GM20431 (cell line): ENCODE data around the gene ZFAND6.

Experiments
- in situ Hi-C: fragments of 300-500 bp; cut with MseI, MboI; formaldehyde crosslinking; loops from one replicate; pipeline ENCODE4 v1.15.0; 2020; ENCODE audit warnings: low sequenced_read_pairs; ENCODE audit not compliant: unreplicated experiment

The ZFAND6 gene

GRCh38 chr15:80161468-80162016 is 102.1 kb downstream of the ZFAND6 start:
- in situ Hi-C loops, result no loop called here

DNA sequence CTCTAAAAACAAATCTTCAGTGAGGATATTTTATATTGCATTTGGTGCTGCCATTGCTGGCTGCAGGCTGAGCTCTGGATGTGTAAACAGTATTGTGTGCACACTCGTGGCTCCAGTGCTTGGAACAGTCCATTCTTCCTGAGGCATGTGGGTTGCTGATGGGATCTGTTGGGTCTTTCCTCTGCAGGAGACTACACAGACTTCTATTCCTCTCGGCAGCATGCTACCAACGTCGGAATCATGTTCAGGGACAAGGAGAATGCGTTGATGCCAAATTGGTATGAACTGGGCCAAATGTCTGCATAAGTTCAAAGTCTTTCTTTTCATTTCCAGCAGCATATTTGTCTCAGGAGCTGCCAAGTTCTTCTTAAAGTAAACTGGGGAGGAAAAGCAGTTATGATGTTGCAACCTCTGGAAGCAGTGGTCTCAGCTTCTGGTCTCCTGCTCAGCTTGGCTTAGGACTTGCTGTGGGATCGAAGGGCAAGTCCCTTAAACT is 102.6 kb downstream of the ZFAND6 start:
- in situ Hi-C loops, result no loop called here

- in situ Hi-C loops, result no loop called here
Observed at GRCh38 chr15:80163217-80163616, 103.7 kb downstream of the ZFAND6 start.

DNA sequence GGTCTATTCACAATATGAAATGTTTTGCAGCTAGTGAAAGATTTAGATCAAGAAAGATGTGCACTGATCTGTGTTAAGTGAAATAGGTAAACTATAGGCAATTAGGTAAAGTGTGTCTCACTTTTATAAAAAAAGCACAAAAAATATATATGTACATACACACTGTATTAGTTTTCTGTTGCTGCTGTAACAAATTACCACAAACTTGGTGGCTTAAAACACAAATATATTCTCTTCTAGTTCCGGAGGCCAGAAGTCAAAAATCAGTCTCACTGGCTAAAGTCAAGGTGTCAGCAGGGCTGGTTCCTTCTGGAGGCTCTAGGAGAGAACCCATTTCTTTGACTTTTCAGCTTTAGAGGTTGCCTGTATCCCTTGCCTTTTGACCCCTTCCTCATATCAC is 104.4 kb downstream of the ZFAND6 start:
- in situ Hi-C loops, result no loop called here

DNA sequence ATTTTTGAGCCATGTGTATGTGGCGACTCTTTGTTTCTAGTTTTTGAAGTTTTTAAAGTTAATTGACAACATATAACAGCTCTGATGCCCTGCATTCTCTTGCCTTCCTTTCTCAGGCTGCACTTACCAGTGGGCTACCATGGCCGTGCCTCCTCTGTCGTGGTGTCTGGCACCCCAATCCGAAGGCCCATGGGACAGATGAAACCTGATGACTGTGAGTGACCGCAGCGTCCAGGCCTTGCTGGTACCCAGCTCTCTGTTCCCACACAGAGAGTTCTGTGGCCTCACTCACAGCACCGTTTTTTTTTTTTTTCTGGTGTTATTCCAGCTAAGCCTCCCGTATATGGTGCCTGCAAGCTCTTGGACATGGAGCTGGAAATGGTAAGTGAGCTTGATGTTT is 108.5 kb downstream of the ZFAND6 start:
- in situ Hi-C loops, result no loop called here

- in situ Hi-C loops, result no loop called here
Observed at GRCh38 chr15:80168421-80168820, 108.9 kb downstream of the ZFAND6 start.

DNA sequence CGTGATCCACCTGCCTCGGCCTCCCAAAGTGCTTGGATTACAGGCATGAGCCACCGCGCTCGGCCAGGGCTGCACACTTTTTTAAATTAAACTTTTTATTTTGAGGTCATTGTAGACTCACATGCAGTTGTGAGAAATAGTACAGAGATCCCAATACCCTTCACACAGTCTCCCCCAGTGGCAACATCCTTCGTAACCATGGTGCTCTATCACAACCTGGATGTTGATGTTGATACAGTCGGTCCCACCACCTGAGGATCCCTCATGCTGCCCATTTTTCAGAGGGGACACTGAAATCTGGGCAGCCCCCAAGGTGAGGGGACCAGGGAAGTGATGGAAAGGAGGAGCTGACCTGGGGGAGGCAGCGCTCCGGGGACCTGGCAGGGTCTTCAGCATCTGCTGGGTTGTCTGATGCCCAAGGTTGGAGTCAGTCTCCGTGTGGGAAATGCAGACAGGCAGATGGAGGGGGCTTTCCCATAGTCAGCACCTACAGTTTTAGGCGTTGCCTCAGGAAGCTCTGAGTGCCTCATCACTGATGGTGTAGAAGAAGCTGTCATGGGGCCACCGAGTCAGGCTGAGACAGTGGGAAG is 110.4 kb downstream of the ZFAND6 start:
- in situ Hi-C loops, result no loop called here

GRCh38 chr15:80170596-80170995 is 111.1 kb downstream of the ZFAND6 start:
- in situ Hi-C loops, result no loop called here

DNA sequence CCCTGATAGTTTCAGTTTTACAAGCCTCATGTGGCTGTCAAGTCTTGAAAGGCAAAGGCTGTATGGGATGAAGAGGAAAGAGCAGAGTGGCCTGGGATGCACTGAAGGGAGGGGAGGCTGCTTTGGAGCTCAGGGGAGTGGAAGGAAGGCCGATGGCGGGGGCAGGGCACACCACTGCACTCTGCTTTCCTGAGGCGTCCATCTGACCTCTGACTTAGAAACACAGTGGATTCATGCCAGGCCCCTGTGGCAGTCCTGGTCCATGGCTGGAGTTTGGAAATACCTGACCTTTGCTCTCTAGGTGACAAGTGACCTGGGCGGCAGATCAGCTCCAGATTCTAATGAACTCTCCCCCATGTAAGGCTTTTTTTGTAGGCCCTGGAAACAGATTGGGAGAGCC is 112.3 kb downstream of the ZFAND6 start:
- in situ Hi-C loops, result no loop called here

- in situ Hi-C loops, result no loop called here
Observed at GRCh38 chr15:80172401-80172800, 112.9 kb downstream of the ZFAND6 start.

DNA sequence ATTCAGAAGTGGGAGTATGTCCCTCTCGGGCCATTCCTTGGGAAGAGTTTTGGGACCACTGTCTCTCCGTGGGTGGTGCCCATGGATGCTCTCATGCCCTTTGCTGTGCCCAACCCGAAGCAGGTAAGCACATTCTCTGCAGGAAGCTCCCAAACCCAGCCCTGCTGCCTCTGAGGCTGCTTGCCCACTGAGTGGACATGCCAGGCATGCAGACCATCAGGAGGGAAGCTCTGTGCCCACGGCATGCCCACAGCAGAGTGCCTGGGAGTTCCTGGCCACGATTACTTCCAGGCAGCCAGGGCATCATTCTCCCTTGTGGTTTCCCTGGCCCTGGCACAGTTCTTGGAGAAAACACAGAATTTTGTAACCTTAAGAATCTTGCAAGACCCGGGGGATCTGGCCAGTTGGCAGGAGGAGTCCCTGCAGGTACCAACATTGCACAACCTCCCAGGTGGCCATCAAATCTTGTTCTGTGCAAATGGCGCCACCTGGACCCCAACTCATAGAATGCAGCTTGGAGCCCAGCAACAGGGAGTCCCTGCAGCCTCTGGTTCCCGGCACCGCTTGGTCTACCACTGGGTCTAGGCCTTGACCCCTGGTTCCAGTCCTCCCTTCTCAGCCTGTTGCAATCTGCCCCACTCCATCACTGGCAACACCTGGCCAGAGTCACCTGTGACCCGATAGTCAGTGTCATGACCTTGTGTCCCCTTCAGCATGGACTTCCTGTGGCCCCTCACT is 113.7 kb downstream of the ZFAND6 start:
- in situ Hi-C loops, result no loop called here

DNA sequence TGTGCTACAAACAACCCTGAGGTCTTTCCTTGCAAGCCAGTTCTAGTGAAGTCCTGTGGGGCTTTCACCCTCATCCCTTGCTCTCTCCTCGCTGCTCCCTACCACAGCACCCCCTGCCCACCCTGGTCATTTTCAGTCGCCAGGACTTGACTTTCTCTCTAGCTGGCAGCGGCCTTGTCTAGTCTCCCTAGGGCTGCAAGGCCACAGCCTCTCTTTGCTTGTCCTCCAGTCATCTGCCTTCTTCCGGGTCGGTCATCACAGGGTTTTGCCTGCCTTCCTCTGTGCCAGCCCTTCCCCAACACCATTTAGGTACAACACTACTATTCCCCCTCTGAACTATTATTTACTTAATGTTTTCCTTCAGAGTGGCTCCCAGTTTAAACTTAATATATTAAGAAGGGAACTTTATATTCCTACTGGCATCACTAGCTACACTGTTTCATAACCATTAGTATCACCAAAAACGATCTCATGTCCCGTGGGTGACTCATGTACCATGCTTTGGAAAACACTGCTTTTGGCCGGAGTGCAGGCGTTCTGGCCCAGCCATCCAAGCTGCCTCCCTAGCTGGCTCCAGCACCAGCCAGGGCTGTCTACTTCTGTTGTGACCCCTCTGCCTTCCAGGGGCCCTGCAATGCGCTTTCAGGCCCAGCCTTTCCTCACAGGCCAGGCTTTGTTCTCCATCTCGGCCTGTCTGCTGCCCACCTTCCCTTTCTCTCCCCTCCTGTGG is 114.7 kb downstream of the ZFAND6 start:
- in situ Hi-C loops, result no loop called here

DNA sequence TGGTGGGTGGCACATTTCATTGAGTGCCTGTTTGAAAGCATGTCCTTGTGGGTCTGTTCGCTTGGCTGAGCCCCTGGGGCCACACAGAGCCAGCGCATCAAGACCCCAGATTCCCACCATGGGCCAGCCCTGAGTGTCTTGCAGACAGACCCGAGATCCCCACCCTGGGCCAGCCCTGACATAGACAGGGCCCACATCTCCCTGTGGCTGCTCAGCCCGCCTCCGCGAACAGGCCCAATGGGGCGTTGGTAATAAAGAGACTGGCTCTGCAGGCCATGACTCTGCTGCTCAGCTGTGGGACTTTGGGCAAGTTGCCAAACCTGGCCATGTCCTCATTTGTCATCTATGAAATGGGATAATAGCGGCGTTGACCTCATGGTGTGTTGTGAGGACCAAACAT is 116.0 kb downstream of the ZFAND6 start:
- in situ Hi-C loops, result loop anchor here (25.0 kb wide), 1 partner anchor 813 kb away; no protein-coding TSS in a partner anchor

DNA sequence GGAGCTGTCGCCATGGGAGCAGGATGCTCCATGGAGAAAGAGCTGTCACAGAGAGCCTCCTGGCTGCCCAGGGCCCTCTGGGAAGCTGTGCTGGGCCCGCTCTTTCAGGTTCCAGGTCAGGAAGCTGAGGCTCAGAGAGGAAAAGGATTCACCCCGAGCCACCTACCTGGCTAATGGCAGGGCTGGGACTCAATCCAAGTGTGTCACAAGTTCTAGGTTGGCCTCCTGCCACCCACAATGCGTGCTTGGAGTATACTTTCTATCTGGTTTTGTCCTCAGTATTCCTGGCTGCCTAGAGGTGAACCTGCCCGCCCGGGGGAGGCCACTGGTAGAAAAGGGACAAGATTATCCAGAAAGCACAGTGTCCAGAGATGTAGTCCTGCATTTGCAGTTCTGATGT is 117.0 kb downstream of the ZFAND6 start:
- in situ Hi-C loops, result loop anchor here (25.0 kb wide), 1 partner anchor 814 kb away; no protein-coding TSS in a partner anchor

- in situ Hi-C loops, result loop anchor here (25.0 kb wide), 1 partner anchor 815 kb away; no protein-coding TSS in a partner anchor
Observed at GRCh38 chr15:80177156-80177555, 117.7 kb downstream of the ZFAND6 start.

DNA sequence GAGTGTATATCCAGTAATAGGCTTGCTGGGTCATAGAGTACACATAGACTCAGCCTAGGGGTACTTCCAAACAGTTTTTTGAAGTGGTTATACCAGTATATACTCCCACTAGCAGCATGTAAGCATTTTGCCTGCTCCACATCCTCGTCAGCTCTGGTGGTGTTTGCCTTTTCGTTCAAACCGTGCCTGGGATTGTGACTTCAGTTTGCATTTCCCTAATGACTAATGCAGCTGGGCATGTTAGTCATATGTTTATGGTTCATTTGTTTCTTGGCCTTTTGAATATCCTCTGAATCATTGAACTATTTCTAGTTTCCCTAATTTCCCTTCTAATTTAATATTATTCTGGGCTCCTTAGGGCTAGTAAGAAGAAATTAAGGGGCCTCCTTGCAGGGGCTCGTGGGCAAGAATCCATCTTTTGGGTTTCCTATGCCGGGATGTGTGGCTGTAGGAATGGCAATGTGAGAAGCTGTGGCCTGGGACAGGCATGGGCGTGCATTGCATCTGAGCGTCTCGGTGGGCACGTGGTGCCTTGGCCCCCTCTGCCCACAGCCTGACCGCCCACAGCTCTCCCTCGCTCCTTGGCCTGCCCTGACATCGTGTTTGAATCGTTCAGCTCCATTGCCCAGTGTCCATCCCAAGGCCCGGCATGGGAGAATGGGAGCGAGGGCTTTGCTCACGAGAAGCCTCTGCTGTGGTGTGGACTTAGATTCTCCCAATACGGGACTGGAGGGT is 119.7 kb downstream of the ZFAND6 start:
- in situ Hi-C loops, result loop anchor here (25.0 kb wide), 1 partner anchor 817 kb away; no protein-coding TSS in a partner anchor

- in situ Hi-C loops, result loop anchor here (10.0 to 25.0 kb wide), 2 partner anchors 65 to 818 kb away; no protein-coding TSS in a partner anchor
Observed at GRCh38 chr15:80179935-80180334, 120.5 kb downstream of the ZFAND6 start.

DNA sequence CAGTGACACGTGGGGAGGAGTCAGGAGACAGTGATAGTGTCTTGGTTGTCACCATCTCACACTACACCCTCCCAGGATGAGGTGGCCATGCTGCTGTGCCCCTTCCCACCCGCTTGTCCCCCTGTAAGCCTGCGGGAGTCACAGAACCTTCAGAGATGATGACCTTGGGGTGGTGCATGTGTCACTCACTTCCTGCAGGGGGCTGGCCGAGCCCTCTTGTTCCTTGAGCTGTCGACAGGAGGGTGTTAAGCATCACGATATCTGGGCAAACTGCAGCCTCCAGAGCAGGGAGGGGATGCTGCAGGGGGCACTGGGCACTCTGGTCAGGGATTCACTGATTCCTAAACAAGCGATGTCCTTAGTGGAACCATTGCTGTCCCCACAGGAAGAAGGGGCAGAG is 121.0 kb downstream of the ZFAND6 start:
- in situ Hi-C loops, result loop anchor here (10.0 to 25.0 kb wide), 2 partner anchors 64 to 818 kb away; no protein-coding TSS in a partner anchor

GRCh38 chr15:80180986-80181385 is 121.5 kb downstream of the ZFAND6 start:
- in situ Hi-C loops, result loop anchor here (10.0 to 25.0 kb wide), 2 partner anchors 64 to 819 kb away; no protein-coding TSS in a partner anchor
